Osteocyte (in vitro differentiated cells): ENCODE measurements around the gene RTN4IP1. TPM values are rescaled to one million over a fixed set of nuclear protein-coding genes. Genes with fewer than 3 reads are reported as not detected.
"Not testable (repeated sequence)": the region's sequence is repeated elsewhere in the genome, so short reads cannot be mapped to it uniquely, and the experiment has no call there.

Experiments
- DNase-seq: peaks from one replicate; pipeline ENCODE4 v3.0.0; 2021; ENCODE audit warnings: mixed read lengths; ENCODE audit not compliant: unreplicated experiment; ENCODE audit errors: extremely low spot score
- H3K27ac Mint-ChIP-seq: one replicate; pipeline ENCODE4 v1.8.0; 2021; ENCODE audit warnings: mild to moderate bottlenecking, mixed read lengths; ENCODE audit not compliant: unreplicated experiment
- H3K27me3 Mint-ChIP-seq: one replicate; pipeline ENCODE4 v1.8.0; 2021; ENCODE audit warnings: mixed read lengths; ENCODE audit not compliant: unreplicated experiment
- H3K36me3 Mint-ChIP-seq: one replicate; pipeline ENCODE4 v1.8.0; 2021; ENCODE audit warnings: mixed read lengths; ENCODE audit not compliant: unreplicated experiment
- H3K4me1 Mint-ChIP-seq: one replicate; pipeline ENCODE4 v1.8.0; 2021; ENCODE audit warnings: mixed read lengths; ENCODE audit not compliant: unreplicated experiment
- H3K4me3 Mint-ChIP-seq: one replicate; pipeline ENCODE4 v1.8.0; 2021; ENCODE audit warnings: mild to moderate bottlenecking, moderate library complexity, mixed read lengths; ENCODE audit not compliant: unreplicated experiment
- H3K9me3 Mint-ChIP-seq: one replicate; pipeline ENCODE4 v1.8.0; 2021; ENCODE audit warnings: mixed read lengths; ENCODE audit not compliant: unreplicated experiment
- total RNA-seq: library from RNA; stranded (reverse); gene quantifications from 2 replicates; pipeline ENCODE4 v1.2.1, GENCODE V29; 2021
- TF ChIP-seq, protein P1 (sequence below): fragments of 200-600 bp; sonication (generic); IDR thresholded peaks from 2 replicates; pipeline ENCODE4 v1.5.0; 2021; ENCODE audit warnings: antibody characterized with exemption, mild to moderate bottlenecking, moderate library complexity

The RTN4IP1 gene
- total RNA-seq, 1 donor from 2014 or later, result 5.0 TPM

DNA sequence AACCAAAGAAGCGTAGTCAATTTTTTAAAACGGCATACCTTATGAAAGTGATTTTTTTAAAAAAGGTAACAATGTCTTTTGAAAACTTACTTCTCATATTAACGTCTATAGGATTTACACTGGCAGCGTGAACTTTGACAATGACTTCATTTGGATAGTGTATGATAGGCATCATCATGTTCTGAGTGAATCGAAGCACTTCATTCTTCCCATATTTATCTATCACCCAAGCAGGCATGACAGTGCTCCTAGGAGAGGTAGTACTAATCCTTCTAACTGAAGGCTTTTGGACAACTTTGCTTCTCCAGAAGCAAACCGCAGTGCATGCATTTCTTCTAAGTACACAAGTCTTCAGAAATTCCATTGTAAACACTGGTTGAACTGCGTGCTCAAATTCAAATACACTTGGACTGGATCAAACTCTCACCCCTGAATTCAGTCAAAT is 618 bp downstream of the RTN4IP1 start:
- no peaks in the 10 kb centered on the region for H3K27me3 Mint-ChIP-seq

DNA sequence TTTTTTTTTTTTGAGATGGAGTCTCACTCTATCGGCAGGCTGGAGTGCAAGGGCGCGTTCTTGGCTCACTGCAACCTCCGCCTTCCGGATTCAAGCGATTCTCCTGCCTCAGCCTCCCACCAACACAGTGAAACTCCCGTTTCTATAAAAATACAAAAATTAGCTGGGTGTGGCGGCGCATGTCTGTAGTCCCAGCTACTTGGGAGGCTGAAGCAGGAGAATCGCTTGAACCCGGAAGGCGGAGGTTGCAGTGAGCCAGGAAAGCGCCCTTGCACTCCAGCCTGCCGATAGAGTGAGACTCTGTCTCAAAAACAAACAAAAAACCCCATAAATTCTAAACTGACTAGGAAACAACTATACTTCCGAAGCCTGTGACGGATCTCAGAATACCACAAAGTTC is 1.5 kb downstream of the RTN4IP1 start:
- H3K9me3 Mint-ChIP-seq, H3K27ac Mint-ChIP-seq, H3K4me3 Mint-ChIP-seq, H3K36me3 Mint-ChIP-seq, H3K27me3 Mint-ChIP-seq, DNase-seq: not testable (repeated sequence)
- H3K4me1 Mint-ChIP-seq, result peaks cover 25% of the 10 kb centered on the region

More for the DNA sequence above, 618 bp downstream of the RTN4IP1 start:
- DNase-seq, result no peak
- no peaks in the 10 kb centered on the region for H3K9me3 Mint-ChIP-seq
- TF ChIP-seq, protein P1, sequence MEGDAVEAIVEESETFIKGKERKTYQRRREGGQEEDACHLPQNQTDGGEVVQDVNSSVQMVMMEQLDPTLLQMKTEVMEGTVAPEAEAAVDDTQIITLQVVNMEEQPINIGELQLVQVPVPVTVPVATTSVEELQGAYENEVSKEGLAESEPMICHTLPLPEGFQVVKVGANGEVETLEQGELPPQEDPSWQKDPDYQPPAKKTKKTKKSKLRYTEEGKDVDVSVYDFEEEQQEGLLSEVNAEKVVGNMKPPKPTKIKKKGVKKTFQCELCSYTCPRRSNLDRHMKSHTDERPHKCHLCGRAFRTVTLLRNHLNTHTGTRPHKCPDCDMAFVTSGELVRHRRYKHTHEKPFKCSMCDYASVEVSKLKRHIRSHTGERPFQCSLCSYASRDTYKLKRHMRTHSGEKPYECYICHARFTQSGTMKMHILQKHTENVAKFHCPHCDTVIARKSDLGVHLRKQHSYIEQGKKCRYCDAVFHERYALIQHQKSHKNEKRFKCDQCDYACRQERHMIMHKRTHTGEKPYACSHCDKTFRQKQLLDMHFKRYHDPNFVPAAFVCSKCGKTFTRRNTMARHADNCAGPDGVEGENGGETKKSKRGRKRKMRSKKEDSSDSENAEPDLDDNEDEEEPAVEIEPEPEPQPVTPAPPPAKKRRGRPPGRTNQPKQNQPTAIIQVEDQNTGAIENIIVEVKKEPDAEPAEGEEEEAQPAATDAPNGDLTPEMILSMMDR, result no peak
- H3K4me1 Mint-ChIP-seq, result peaks cover 25% of the 10 kb centered on the region
- H3K27ac Mint-ChIP-seq, result peak overlapping the region; percentile 98
- peak overlapping the region; percentile 91 for H3K4me3 Mint-ChIP-seq
- no peaks in the 10 kb centered on the region for H3K36me3 Mint-ChIP-seq

DNA sequence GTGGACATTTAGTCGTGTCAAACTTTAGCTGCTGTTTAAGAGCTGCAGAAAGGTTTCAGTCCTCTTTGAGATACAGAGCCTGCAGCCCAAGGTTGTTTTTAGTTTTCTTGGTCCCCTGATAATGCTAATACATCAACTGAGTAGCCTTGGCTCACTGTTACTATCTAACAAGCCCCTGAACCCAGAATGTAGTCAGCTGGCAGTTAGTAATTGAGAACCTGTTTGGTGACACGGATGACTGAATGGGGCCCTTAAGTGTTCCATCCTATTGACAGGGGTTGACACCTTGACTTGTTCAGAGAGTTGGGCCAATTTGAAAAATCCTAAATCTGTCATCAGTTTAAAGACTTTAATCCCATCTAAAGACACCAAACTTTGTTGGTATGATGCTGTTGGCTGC is 2.8 kb downstream of the RTN4IP1 start:
- Mint-ChIP-seq H3K27ac (no peak overlapping the region), H3K27me3 (no peaks in the 10 kb centered on the region), H3K36me3 (no peaks in the 10 kb centered on the region), H3K4me1 (peaks cover 24% of the 10 kb centered on the region), H3K9me3 (no peaks in the 10 kb centered on the region), H3K4me3 (no peak overlapping the region)
- TF ChIP-seq, protein P1, result no peak
- DNase-seq, result no peak

DNA sequence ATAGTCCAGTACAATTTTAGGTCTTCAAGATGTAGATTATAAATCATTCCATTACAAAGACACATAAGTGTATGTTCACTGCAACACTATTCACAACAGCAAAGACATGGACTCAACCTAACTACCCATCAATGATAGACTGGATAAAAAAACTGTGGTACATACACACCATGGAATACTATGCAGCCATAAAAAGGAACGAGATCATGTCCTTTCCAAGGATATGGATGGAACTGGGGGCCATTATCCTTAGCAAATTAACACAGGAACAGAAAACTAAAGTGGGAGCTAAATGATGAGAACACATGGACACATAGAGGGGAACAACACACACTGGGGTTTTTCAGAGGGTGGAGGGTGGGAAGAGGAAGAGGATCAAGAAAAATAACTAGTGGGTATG is 6.3 kb downstream of the RTN4IP1 start:
- Mint-ChIP-seq H3K27ac (no peak overlapping the region), H3K27me3 (no peaks in the 10 kb centered on the region), H3K4me3 (no peak overlapping the region), H3K36me3 (peaks cover 6% of the 10 kb centered on the region), H3K9me3 (no peaks in the 10 kb centered on the region), H3K4me1 (peaks cover 14% of the 10 kb centered on the region)
- no peak for DNase-seq
- TF ChIP-seq, protein P1, result no peak

DNA sequence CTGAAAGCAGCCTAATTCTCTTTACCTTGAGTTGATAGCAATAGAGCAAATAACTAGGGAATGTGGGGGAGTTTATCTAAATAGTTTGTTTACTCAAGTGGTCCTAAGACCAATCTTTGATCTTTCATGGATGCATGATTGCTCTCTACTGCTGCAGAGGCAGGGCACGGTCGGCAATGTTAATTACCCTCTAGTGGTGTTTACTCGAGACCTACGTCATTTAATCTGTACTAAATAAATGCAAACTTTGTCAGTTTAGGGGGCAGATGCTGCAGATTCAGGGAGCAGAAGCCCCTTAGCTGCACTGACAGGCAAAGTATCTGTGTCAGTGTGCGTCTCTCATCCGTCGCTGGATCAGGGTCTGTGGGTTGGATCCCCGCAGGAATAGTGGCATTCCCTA is 6.9 kb downstream of the RTN4IP1 start:
- H3K36me3 Mint-ChIP-seq, result peaks cover 6% of the 10 kb centered on the region
- no peak for DNase-seq
- H3K27me3 Mint-ChIP-seq, result no peaks in the 10 kb centered on the region
- no peaks in the 10 kb centered on the region for H3K9me3 Mint-ChIP-seq
- no peak overlapping the region for H3K27ac Mint-ChIP-seq
- H3K4me1 Mint-ChIP-seq, result peaks cover 12% of the 10 kb centered on the region
- H3K4me3 Mint-ChIP-seq, result no peak overlapping the region
- TF ChIP-seq, protein P1, result no peak
